Esophagus mucosa (tissue), 1 donor: ENCODE measurements around the gene BRD4. TPM values are rescaled to one million over a fixed set of nuclear protein-coding genes. Genes with fewer than 3 reads are reported as not detected.

Source experiments
- ATAC-seq: fragments of 200-7000 bp; cut with Tn5 transposase; one replicate; pipeline ENCODE4 v1.9.1; 2020
- total RNA-seq: library from RNA; stranded (reverse); gene quantifications from one replicate; pipeline ENCODE4 v1.2.4, GENCODE V29; 2023
- donor health status: DM: yes; HTN: yes; CAD: no.

BRD4 gene
- total RNA-seq, 1 donor from 2014 or later, result 55.1 TPM

DNA sequence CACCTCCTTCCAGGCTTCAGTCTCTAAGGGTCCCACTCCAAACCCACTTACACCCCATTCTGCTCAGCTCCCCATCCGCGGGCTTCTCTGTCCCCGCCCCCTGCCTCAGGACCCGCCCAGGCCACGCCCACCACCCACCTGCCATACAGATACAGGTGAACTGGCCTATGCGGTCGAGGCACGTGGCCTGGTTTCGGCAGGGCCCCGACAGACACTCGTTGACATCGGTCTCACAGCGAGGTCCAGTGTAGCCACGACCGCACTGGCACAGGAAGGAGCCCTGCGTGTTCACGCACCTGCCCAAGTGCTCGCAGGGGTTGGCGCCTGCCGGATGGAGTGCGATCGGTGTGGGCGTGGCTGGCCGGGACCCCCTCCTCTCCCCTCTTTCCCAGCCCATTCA is 143.5 kb downstream of the BRD4 start:
- no peak for ATAC-seq

DNA sequence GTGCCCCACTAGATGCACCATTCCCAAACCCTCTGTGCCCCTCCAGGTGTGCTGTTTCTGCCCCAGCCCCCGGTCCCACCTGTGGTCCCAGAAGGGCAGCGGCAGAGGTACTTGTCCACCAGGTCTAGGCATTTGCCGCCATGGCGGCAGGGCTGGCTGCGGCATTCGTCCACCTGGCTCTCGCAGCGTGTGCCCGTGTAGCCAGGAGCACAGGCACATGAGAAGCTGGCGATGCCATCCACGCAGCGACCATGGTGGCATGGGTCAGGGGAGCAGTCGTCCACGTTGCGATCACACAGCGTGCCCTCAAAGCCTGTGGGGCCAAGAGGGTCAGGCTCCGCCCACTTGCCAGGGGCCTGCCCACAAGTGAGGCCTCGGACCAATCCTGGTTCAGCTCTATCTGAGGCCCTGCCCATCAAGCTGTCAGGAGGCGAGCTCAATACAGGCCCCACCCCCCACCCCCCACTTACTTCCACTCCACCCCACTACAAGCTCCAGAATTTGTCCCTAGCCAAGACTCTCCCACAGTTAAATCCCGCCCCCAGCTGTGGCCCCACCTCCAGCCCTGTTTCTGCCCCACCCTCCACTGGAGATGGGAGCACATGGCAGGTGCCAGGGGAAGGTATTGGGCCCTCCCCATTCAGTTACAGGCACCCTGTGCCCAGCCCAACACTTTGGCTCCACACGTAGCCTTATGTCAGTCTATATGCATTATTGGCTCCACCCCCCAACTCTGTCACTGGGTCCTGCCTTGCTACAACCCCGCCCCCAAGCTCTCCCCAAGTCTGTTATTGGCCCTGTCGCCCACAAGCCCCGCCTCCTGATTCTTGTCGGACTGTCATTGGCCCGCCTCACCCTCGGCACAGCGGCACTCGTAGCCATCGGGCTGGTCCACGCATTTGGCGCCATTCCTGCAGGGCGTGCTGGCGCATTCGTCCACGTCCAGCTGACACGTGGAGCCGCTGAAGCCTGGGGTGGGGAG is 145.0 kb downstream of the BRD4 start:
- ATAC-seq, result peak; percentile 73

Other genes starting within 250 kb of the BRD4 start
- 2.4 TPM for gene SYDE1, start 225.1 kb downstream of the BRD4 start, total RNA-seq
- gene NOTCH3, start 131.5 kb downstream of the BRD4 start, total RNA-seq, result 149 TPM
- gene EPHX3, start 100.1 kb downstream of the BRD4 start, total RNA-seq, result 34.6 TPM
- 22.0 TPM for gene AKAP8, start 47.2 kb upstream of the BRD4 start, total RNA-seq
- gene AKAP8L, start 86.4 kb upstream of the BRD4 start, total RNA-seq, result 31.6 TPM
- 19.4 TPM for gene WIZ, start 117.4 kb upstream of the BRD4 start, total RNA-seq
- gene RASAL3, start 132.0 kb upstream of the BRD4 start, total RNA-seq, result 1.8 TPM
- not detected for gene PGLYRP2, start 147.0 kb upstream of the BRD4 start, total RNA-seq
- gene CYP4F22, start 176.0 kb upstream of the BRD4 start, total RNA-seq, result 10.2 TPM